ENCODE measurements around the gene SGCD. TPM values are rescaled to one million over a fixed set of nuclear protein-coding genes. Genes with fewer than 3 reads are reported as not detected.

SGCD gene
- total and polyA plus RNA-seq, 2 of the 4 experiments (the other 2 are of a cell fraction), result 5.8 to 10.6 TPM

DNA sequence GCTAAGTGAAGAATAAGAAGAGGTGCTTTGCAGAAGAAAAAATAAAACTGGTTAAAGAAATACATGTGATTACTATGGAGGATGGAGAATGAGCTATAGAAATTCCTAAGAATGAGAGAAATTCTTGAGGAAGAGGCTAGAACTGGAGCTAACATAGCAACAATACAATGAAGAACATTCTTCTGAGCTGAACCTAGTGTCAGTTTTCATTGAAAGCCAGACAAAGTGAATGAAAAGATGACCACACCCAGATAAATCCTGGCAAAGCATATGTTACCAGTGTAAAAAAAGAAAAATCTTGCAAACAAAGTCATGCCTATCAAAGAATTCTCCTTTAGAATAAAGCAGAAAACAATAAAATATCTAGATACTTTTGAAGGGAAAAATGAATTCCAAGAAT lies 39.6 kb downstream of the SGCD start:
- POLR2A ChIA-PET (ENCODE audit: unreplicated experiment), result no interaction called here
- BruUV-seq (replicated peaks), result no TSS peak
- no peak overlapping the region for H2BK120ac ChIP-seq (ENCODE audit: low read depth, low read length)
- peak overlapping the region; percentile 31 for H2BK5ac ChIP-seq (ENCODE audit: low read depth, low read length, poor library complexity, severe bottlenecking)
- H3K27me3 ChIP-seq (ENCODE audit: control insufficient read depth, insufficient read depth, low read length), result no peaks in the 10 kb centered on the region
- DNase-seq (no peak), ATAC-seq (ENCODE audit: low read depth) (no peak)
- no peak overlapping the region for H4K8ac ChIP-seq (ENCODE audit: low read depth in 2 of 2, low read length in 2 of 2)
- H3K4me1 ChIP-seq (ENCODE audit: control insufficient read depth, insufficient read depth, low read length), result peaks cover 4% of the 10 kb centered on the region; the same call in 1 of the 2 replicates
- H2BK15ac ChIP-seq (ENCODE audit: low read depth, low read length), result no peak overlapping the region
- no peak overlapping the region for H3K23ac ChIP-seq (ENCODE audit: low read depth, low read length)
- no peak overlapping the region for H2BK20ac ChIP-seq (ENCODE audit: low read depth, low read length)
- intact Hi-C loops (cut with micrococcal nuclease) (loop anchor here (10.0 kb wide), 1 partner anchor 422 kb away; no protein-coding TSS in a partner anchor), in situ Hi-C loops (cut with MboI; ENCODE audit: low sequenced_read_pairs) (no loop called here), dilution Hi-C loops (cut with HindIII; ENCODE audit: low sequenced_read_pairs, unreplicated experiment) (no loop called here)
- no peak overlapping the region for H3K9ac ChIP-seq (ENCODE audit: low read depth, low read length)
- no peak overlapping the region for H2AK5ac ChIP-seq (ENCODE audit: low read depth, low read length)
- H4K20me1 ChIP-seq (ENCODE audit: insufficient read depth, low read length), result no peaks in the 10 kb centered on the region
- TF ChIP-seq, protein P1, sequence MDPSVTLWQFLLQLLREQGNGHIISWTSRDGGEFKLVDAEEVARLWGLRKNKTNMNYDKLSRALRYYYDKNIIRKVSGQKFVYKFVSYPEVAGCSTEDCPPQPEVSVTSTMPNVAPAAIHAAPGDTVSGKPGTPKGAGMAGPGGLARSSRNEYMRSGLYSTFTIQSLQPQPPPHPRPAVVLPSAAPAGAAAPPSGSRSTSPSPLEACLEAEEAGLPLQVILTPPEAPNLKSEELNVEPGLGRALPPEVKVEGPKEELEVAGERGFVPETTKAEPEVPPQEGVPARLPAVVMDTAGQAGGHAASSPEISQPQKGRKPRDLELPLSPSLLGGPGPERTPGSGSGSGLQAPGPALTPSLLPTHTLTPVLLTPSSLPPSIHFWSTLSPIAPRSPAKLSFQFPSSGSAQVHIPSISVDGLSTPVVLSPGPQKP (IDR thresholded peaks at IDR 0.05; ENCODE audit: borderline replicate concordance, low read depth, low read length), result no peak
- no peak for TF ChIP-seq BHLHE40 (IDR thresholded peaks at IDR 0.05; ENCODE audit: low read depth, low read length)
- TF ChIP-seq NFE2L2 (IDR thresholded peaks at IDR 0.05; ENCODE audit: low read depth, low read length), result no peak
- TF ChIP-seq RFX5 (IDR thresholded peaks at IDR 0.05; ENCODE audit: low read depth, low read length), result no peak
- TF ChIP-seq POLR2A (IDR thresholded peaks at IDR 0.05; ENCODE audit: low read depth, low read length), result no peak
- TF ChIP-seq MXI1 (IDR thresholded peaks at IDR 0.05; ENCODE audit: borderline replicate concordance, low read depth, low read length), result no peak
- no peak for TF ChIP-seq SMC3 (IDR thresholded peaks at IDR 0.05; ENCODE audit: low read depth, low read length)
- TF ChIP-seq MAZ (IDR thresholded peaks at IDR 0.05; ENCODE audit: borderline replicate concordance, low read depth, low read length), result no peak
- TF ChIP-seq CHD1 (IDR thresholded peaks at IDR 0.05; ENCODE audit: low read depth, low read length), result no peak
- TF ChIP-seq MAFK (IDR thresholded peaks at IDR 0.05; ENCODE audit: low read depth, low read length), result no peak
- TF ChIP-seq, protein P2, sequence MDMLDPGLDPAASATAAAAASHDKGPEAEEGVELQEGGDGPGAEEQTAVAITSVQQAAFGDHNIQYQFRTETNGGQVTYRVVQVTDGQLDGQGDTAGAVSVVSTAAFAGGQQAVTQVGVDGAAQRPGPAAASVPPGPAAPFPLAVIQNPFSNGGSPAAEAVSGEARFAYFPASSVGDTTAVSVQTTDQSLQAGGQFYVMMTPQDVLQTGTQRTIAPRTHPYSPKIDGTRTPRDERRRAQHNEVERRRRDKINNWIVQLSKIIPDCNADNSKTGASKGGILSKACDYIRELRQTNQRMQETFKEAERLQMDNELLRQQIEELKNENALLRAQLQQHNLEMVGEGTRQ (IDR thresholded peaks at IDR 0.05; ENCODE audit: low read depth, low read length), result no peak
- TF ChIP-seq, protein P3, sequence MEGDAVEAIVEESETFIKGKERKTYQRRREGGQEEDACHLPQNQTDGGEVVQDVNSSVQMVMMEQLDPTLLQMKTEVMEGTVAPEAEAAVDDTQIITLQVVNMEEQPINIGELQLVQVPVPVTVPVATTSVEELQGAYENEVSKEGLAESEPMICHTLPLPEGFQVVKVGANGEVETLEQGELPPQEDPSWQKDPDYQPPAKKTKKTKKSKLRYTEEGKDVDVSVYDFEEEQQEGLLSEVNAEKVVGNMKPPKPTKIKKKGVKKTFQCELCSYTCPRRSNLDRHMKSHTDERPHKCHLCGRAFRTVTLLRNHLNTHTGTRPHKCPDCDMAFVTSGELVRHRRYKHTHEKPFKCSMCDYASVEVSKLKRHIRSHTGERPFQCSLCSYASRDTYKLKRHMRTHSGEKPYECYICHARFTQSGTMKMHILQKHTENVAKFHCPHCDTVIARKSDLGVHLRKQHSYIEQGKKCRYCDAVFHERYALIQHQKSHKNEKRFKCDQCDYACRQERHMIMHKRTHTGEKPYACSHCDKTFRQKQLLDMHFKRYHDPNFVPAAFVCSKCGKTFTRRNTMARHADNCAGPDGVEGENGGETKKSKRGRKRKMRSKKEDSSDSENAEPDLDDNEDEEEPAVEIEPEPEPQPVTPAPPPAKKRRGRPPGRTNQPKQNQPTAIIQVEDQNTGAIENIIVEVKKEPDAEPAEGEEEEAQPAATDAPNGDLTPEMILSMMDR (conservative IDR thresholded peaks at IDR 0.05; ENCODE audit: low read depth, low read length), result no peak
- no peak for TF ChIP-seq RAD21 (IDR thresholded peaks at IDR 0.05; ENCODE audit: low read length)
- TF ChIP-seq RCOR1 (IDR thresholded peaks at IDR 0.05; ENCODE audit: insufficient replicate concordance, low read length), result no peak
- TF ChIP-seq CEBPB (IDR thresholded peaks at IDR 0.05; ENCODE audit: low read depth, low read length), result no peak
- H3K27ac ChIP-seq (ENCODE audit: insufficient read depth, low read length), result no peak overlapping the region
- no peaks in the 10 kb centered on the region for H3K9me3 ChIP-seq (ENCODE audit: control insufficient read depth, insufficient read depth, low read length)
- no peak overlapping the region for H3K4me3 ChIP-seq (ENCODE audit: insufficient read depth, low read depth, low read length)
- H2AFZ ChIP-seq (replicated peaks; ENCODE audit: low read length, poor library complexity), result no peak overlapping the region
- H3K4ac ChIP-seq (ENCODE audit: low read depth, low read length), result no peak overlapping the region
- H3K9me1 ChIP-seq (ENCODE audit: insufficient read depth, low read length), result peaks cover 2% of the 10 kb centered on the region; the same call in 1 of the 2 replicates
- no peak overlapping the region for H3K14ac ChIP-seq (replicated peaks; ENCODE audit: low read depth, low read length)
- H2AK9ac ChIP-seq (replicated peaks; ENCODE audit: low read depth, low read length, poor library complexity), result no peak overlapping the region
- CTCF ChIA-PET, result interaction anchor here (1.0 to 1.8 kb wide), 2 partner anchors 11 to 37 kb away, joined by 4 to 5 read pairs; no protein-coding TSS in a partner anchor
- peaks cover 10% of the 10 kb centered on the region; the same call in 1 of the 2 replicates for H3K36me3 ChIP-seq (ENCODE audit: control insufficient read depth, insufficient read depth, low read length)
- H4K5ac ChIP-seq (ENCODE audit: low read depth, low read length), result no peak overlapping the region
- H3K4me2 ChIP-seq (ENCODE audit: low read depth, low read length), result no peak overlapping the region
- H3K79me1 ChIP-seq (ENCODE audit: low read depth in 1 of 2, low read length in 2 of 2), result no peaks in the 10 kb centered on the region; a peak in 1 of 4 replicates
- peak overlapping the region; percentile 52; the same call in 1 of the 2 replicates for H3K18ac ChIP-seq (ENCODE audit: low read depth, low read length)
- H4K91ac ChIP-seq (ENCODE audit: insufficient read depth, low read depth, low read length), result no peak overlapping the region
- H3K56ac ChIP-seq (ENCODE audit: extremely low read depth, insufficient read depth, low read length), result no peak overlapping the region

Measured in IMR-90 (cell line).